ENCODE data around the gene TESK2.

Gene TESK2

GRCh38 chr1:45314266-45314665 lies 176.7 kb downstream of the TESK2 start:
- no peak for TF ChIP-seq POU6F1 (CRISPR knock-in tag; IDR thresholded peaks at IDR 0.05; ENCODE audit: borderline replicate concordance, low read depth)
- no peak for TF ChIP-seq ZNF8 (CRISPR knock-in tag; IDR thresholded peaks at IDR 0.05)
- TF ChIP-seq OSR1 (CRISPR knock-in tag; IDR thresholded peaks at IDR 0.05): no peak
- no peak for TF ChIP-seq ZFP30 (CRISPR knock-in tag; IDR thresholded peaks at IDR 0.05)
- TF ChIP-seq RARB (CRISPR knock-in tag; IDR thresholded peaks at IDR 0.05): no peak
- no peak for TF ChIP-seq ZNF70 (CRISPR knock-in tag; IDR thresholded peaks at IDR 0.05)
- TF ChIP-seq ZFP3 (CRISPR knock-in tag; IDR thresholded peaks at IDR 0.05): no peak
- no peak for TF ChIP-seq CSDC2 (CRISPR knock-in tag; IDR thresholded peaks at IDR 0.05)
- TF ChIP-seq ISL1 (CRISPR knock-in tag; IDR thresholded peaks at IDR 0.05): no peak
- TF ChIP-seq ARNTL (CRISPR knock-in tag; IDR thresholded peaks at IDR 0.05; ENCODE audit: borderline replicate concordance, low read depth): no peak
- ATAC-seq: no peak

GRCh38 chr1:45306905-45307304 lies 184.1 kb downstream of the TESK2 start:
- TF ChIP-seq ZNF8 (CRISPR knock-in tag; IDR thresholded peaks at IDR 0.05): no peak
- no peak for TF ChIP-seq PPARA (CRISPR knock-in tag; IDR thresholded peaks at IDR 0.05; ENCODE audit: borderline replicate concordance)
- TF ChIP-seq ARNTL (CRISPR knock-in tag; IDR thresholded peaks at IDR 0.05; ENCODE audit: borderline replicate concordance, low read depth): no peak
- TF ChIP-seq GLIS3 (CRISPR knock-in tag; IDR thresholded peaks at IDR 0.05): no peak
- no peak for TF ChIP-seq PATZ1 (CRISPR knock-in tag; IDR thresholded peaks at IDR 0.05; ENCODE audit: borderline replicate concordance)
- no peak for TF ChIP-seq BACH2 (CRISPR knock-in tag; IDR thresholded peaks at IDR 0.05; ENCODE audit: borderline replicate concordance)
- no peak for TF ChIP-seq TCF4 (CRISPR knock-in tag; IDR thresholded peaks at IDR 0.05; ENCODE audit: borderline replicate concordance)
- TF ChIP-seq ISL1 (CRISPR knock-in tag; IDR thresholded peaks at IDR 0.05): no peak
- TF ChIP-seq RARB (CRISPR knock-in tag; IDR thresholded peaks at IDR 0.05): no peak
- ATAC-seq: no peak

- TF ChIP-seq ESRRG (CRISPR knock-in tag; IDR thresholded peaks at IDR 0.05) (no peak), ZNF565 (CRISPR knock-in tag; conservative IDR thresholded peaks at IDR 0.05; ENCODE audit: low read depth) (no peak), CSDC2 (CRISPR knock-in tag; IDR thresholded peaks at IDR 0.05) (no peak), ISL1 (CRISPR knock-in tag; IDR thresholded peaks at IDR 0.05) (no peak), BACH2 (CRISPR knock-in tag; IDR thresholded peaks at IDR 0.05; ENCODE audit: borderline replicate concordance) (no peak), ZNF8 (CRISPR knock-in tag; IDR thresholded peaks at IDR 0.05) (no peak), TSHZ2 (CRISPR knock-in tag; IDR thresholded peaks at IDR 0.05) (no peak), PATZ1 (CRISPR knock-in tag; IDR thresholded peaks at IDR 0.05; ENCODE audit: borderline replicate concordance) (no peak), SNAI2 (CRISPR knock-in tag; IDR thresholded peaks at IDR 0.05) (no peak)
- ATAC-seq: no peak
These were observed 184.6 kb downstream of the TESK2 start for GRCh38 chr1:45306319-45306718.

GRCh38 chr1:45305231-45305630 lies 185.7 kb downstream of the TESK2 start:
- no peak for ATAC-seq

More at GRCh38 chr1:45305231-45305630, 185.7 kb downstream of the TESK2 start:
- TF ChIP-seq CSDC2 (CRISPR knock-in tag; IDR thresholded peaks at IDR 0.05): no peak
- no peak for TF ChIP-seq BACH2 (CRISPR knock-in tag; IDR thresholded peaks at IDR 0.05; ENCODE audit: borderline replicate concordance)
- TF ChIP-seq TOX (CRISPR knock-in tag; IDR thresholded peaks at IDR 0.05; ENCODE audit: borderline replicate concordance): no peak
- no peak for TF ChIP-seq OSR1 (CRISPR knock-in tag; IDR thresholded peaks at IDR 0.05)
- TF ChIP-seq CSRNP3 (CRISPR knock-in tag; IDR thresholded peaks at IDR 0.05): no peak
